Measurements from ENCODE around the gene TGM4.

- TF ChIP-seq FOS (IDR thresholded peaks at IDR 0.05; ENCODE audit: borderline replicate concordance, extremely low read depth, insufficient read length) (no peak), POLR2AphosphoS2 (IDR thresholded peaks at IDR 0.05; ENCODE audit: low read depth, low read length) (no peak)
- TF ChIP-seq, protein P1, sequence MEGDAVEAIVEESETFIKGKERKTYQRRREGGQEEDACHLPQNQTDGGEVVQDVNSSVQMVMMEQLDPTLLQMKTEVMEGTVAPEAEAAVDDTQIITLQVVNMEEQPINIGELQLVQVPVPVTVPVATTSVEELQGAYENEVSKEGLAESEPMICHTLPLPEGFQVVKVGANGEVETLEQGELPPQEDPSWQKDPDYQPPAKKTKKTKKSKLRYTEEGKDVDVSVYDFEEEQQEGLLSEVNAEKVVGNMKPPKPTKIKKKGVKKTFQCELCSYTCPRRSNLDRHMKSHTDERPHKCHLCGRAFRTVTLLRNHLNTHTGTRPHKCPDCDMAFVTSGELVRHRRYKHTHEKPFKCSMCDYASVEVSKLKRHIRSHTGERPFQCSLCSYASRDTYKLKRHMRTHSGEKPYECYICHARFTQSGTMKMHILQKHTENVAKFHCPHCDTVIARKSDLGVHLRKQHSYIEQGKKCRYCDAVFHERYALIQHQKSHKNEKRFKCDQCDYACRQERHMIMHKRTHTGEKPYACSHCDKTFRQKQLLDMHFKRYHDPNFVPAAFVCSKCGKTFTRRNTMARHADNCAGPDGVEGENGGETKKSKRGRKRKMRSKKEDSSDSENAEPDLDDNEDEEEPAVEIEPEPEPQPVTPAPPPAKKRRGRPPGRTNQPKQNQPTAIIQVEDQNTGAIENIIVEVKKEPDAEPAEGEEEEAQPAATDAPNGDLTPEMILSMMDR (IDR thresholded peaks at IDR 0.05 in 2 of 3, conservative IDR thresholded peaks at IDR 0.05 in 1 of 3; ENCODE audit: control insufficient read depth in 2 of 3, extremely low read depth in 1 of 3, insufficient read depth in 1 of 3, low read depth in 3 of 3, low read length in 3 of 3): no peak
These were observed 9.6 kb downstream of the TGM4 start for GRCh38 chr3:44883999-44884431.

All from GM12878 (cell line).